GM18499 (cell line): Measurements from ENCODE around the gene SCPEP1.
"Not testable (repeated sequence)": the region's sequence is repeated elsewhere in the genome, so short reads cannot be mapped to it uniquely, and the experiment has no call there.

ENCODE experiments used
- ATAC-seq: cut with Tn5 transposase; IDR thresholded peaks from one replicate; pipeline ENCODE4 v1.9.1; 2021; ENCODE audit warnings: moderate number of reproducible peaks; ENCODE audit not compliant: insufficient read depth, unreplicated experiment

Gene SCPEP1, protein sequence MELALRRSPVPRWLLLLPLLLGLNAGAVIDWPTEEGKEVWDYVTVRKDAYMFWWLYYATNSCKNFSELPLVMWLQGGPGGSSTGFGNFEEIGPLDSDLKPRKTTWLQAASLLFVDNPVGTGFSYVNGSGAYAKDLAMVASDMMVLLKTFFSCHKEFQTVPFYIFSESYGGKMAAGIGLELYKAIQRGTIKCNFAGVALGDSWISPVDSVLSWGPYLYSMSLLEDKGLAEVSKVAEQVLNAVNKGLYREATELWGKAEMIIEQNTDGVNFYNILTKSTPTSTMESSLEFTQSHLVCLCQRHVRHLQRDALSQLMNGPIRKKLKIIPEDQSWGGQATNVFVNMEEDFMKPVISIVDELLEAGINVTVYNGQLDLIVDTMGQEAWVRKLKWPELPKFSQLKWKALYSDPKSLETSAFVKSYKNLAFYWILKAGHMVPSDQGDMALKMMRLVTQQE

DNA sequence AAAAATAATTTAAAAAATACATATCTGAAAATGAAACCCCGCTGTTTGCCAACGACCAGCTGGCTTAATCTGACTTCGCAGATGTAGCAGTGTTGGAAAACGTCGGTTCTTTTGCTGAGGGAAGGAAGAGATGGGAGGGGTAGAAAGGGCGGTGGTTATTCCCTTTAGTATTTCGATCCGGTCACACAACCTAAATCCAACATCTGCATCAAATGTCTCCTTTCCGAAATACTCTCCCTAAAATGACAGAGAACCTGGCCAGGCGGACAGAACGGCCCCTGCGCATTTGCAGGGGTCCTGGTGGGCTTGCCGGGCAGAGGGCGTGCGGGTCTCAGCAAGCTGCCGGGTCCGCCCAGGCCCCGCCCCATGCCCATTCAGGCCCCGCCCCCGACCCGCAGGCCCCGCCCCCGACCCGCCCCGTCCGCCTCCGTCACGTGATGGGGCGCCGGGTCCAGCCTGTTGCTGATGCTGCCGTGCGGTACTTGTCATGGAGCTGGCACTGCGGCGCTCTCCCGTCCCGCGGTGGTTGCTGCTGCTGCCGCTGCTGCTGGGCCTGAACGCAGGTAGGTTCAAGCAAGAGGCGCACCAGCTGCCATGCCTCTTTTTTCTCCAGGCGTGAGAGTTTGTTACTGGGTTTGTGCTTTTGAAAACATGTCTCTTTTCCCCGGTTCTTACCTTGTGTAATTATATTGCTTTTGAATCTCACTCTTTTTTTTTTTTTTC is at the start of gene SCPEP1:
TSS of gene SCPEP1 (plus strand) at position 459 of the 723 bp plus-strand sequence. CDS start at position 488, 29 bp downstream.
- ATAC-seq: no peak

DNA sequence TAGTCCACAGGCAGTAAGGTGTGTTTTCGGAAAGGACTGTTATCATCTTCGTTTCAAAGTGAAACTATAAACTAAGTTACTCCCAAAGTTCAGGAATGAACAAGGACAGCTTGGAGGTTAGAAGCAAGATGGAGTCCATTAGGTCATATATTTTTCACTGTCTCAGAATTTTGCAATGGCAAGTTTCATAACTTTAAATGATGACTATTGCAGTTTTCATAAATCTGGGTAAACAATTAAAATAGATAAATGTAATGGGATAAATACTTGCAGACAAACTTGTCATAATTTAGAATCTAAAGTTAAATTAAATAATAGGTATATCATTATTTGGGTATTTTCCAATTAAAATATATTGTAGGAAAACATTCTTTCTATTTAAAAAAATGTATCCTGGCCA is 49.3 kb upstream of the SCPEP1 start:
- ATAC-seq: no peak

DNA sequence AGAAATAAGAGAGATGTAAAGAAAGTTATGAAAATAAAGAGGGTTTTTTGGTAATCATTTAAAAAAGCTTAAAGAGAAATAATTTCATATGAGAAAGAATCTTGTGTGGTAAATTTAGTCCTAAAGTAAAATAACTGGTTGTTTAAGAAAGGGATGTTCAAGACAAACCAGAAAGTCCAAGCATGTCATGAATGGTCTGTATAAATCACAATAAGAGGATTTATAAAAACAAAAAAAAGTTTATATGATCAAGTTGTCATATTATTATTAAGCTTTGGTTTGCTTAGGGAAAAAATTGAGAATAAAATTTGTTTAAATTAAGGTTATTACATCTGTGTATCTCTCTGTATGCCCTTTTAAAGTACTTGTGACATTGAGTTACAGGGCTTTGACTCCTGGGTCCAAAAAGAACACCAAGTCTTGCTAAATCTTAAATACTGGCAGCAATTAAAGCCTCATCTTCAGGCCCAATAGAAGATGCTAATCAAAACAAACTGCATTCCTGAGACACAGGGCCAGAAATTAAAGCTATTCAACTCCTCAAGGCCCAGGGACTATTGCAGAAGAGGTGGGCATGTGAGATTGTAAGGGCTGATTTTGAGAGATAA is 48.5 kb upstream of the SCPEP1 start:
- no peak for ATAC-seq

DNA sequence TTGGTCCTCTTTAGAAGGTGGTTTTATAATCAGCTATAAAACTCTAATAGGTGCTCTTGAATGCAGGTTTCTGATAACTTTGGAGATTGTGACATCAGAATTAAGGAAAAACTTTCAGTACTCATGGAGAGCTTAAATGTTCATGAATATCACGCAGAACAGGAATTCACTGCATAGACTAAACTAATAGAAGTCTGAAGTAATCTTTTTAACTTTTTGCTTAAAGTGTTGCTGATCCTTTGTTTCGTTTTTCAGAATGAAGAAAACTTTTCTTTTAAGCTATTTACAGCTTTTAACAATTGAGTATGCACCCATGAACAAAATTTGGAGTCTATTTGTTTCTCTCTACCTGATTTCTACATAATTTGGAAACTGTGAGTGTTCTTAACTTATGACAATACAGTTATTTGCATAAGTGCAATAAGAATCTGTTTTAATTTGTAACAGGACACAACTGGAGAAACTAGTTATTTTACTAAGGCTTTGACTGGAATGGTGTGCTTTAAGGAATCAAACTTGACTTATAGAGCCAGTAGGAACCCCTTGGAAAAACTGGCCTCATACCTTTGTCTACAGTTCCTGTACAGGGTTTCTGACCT is 47.1 kb upstream of the SCPEP1 start:
- ATAC-seq: no peak

DNA sequence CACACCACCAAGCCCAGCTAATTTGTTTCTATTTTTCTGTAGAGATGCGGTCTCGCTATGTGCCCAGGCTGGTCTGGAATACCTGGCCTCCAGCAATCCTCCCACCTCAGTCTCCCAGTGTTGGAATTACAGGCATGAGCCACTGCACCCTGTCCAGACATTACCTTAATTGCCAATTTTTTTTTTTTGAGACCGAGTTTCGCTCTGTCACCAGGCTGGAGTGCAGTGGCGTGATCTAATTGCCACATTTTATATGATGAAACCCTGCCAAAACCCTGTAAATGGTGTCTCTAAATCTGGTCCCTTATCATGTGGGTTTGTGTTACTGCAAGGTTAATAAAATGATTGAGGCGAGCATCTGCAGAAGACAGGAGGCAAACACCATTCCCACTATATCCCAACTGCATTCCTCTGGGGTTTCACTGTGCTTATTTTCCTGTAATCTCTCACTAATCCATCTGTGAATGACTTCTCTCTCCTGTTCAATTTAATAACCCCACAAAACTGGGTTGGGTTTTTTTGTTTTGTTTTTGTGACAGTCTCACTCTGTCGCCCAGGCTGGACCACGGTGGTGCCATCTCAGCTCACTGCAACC is 44.7 kb upstream of the SCPEP1 start:
- ATAC-seq: no peak

DNA sequence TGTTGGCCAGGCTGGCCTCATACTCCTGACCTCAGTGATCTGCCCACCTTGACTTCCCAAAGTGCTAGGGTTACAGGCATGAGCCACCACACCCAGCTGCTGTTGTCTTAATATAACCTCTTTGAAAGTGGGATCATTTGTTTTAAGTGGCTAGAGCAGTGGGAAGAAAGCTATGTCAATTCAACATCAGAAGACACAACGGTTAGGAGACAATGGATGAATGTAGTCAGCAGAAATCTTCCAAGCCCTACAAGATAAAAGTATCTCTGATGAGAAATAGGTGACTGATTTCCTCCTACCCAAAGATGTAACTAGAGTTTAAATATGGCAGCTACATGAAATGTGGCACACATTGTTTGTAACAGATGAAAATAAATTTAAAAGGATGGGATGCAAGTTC is 44.1 kb upstream of the SCPEP1 start:
- no peak for ATAC-seq

DNA sequence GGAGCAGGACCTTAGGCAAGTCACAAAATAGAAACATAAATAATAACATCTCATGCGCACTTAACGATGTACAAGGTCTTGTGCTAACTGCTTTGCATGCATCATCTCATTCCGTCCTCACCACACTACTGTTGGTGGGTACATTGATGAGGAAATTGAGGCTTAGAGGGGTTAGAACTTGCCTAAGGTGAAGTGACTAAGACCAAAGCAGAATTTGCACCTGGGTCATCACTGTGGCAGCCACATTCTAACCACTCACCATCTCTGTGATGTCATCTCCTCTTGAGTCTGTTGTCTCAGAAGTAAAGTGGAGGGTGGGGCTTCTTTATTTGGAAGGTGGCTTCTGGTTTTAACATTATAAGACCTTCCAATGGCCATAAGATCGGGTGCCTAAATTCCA is 43.7 kb upstream of the SCPEP1 start:
- no peak for ATAC-seq

DNA sequence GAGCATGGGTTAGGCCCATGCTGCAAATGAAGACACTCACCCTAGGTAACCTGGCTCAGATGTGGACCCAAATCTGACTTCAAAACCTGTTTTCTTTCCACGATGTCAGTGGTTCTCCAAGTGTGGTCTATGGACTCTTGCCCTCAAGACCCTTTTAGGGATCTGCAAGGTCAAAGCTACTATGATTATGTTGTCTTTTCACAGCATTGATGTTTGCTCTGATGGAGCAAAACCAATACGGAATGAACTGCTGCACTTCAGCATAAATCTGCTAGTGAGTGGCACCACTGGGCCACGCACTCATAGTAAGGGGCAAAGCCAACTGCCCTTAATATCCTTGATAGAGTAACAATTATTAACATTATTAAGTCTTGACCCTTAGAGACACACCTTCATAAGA is 42.5 kb upstream of the SCPEP1 start:
- ATAC-seq: no peak

DNA sequence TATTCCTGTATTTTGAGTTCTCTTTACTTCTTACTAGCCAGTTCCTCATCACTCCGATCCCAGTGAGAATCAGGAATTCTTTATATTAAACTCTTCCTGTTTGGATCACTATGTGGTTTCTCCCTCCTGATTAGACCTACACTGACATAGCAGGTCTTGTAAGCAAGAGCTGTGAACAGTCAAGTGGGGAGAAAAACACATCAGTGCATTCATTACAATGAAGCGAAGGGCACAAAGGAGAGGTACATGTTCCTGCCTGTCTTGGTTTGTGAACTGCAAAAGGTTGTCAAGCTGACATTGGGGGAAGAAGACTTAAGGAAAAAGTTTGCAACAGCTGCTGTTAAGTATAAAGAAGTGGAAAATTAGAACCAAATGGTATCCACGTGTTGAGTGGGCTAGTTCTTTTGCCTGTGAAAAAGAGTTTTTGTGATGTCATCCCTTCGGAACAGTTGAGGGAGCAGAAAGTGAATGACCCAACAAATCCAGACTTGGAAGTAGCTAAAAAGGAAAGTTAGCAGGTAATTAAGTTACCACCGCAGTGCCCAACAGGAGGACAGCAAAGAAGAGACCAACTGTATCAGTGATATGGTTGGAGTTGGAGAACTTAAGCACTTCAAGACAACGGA is 41.1 kb upstream of the SCPEP1 start:
- no peak for ATAC-seq

DNA sequence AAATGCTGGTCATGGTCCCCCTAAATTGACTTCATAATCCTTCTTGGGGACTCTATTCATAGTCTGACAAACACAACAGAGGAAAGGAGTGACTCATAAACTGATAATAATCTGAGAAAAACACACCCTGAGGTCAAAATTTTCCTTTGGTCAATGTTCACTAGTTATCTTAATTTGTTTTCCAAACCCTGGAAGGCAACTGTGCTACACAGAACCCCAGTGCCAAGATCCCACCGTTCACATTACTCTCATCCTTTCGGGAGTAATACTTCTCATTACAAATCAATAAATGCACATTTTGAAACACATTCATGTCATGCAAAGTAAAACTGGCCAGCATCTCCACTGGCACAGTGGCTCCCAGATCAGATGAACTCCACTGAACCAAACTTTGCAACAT is 40.2 kb upstream of the SCPEP1 start:
- no peak for ATAC-seq

DNA sequence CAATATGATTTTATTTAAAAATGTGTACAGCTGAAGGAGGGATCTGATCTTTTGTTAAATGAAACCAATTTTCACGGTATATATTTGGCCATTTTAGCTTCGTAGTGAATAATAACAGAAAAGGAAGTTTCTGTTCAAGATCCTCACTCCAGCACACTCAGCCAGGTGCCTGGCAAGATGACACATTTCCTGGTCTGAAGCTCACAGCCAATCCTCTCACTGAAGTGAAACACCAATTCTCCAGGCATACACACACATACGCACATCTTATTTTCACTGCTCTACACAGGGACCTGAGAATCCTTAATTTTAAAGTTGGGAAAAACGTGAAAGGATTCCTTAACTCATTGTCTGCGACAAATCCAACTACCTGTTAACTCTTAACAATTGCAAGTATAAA is 39.7 kb upstream of the SCPEP1 start:
- ATAC-seq: not testable (repeated sequence)

DNA sequence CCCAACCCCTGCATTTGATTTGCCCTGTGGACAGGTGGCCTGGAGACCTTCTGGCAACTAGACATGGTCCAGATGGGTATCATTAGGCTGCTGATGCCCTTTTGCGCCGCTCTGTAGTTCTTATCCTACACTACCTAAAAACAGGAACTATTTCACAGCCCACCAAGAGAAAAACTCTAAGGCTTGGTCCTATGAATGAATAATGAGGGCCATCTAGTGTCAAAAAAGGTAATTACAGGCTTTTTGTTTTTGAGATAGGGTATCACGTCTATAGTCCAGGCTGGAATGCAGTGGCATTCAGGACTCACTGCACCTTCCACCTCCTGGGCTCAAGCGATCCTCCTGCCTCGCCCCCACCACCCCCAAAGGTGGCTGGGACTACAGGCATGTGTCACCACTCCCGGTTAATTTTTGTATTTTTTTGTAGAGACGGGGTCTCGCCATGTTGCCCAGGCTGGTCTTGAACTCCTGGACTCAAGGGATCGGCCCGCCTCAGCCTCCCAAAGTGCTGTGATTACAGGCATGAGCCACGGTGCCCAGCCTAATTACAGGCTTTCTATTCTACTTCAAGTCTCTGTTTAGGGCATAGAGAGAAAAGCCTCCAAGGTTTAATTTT is 38.0 kb upstream of the SCPEP1 start:
- ATAC-seq: no peak

DNA sequence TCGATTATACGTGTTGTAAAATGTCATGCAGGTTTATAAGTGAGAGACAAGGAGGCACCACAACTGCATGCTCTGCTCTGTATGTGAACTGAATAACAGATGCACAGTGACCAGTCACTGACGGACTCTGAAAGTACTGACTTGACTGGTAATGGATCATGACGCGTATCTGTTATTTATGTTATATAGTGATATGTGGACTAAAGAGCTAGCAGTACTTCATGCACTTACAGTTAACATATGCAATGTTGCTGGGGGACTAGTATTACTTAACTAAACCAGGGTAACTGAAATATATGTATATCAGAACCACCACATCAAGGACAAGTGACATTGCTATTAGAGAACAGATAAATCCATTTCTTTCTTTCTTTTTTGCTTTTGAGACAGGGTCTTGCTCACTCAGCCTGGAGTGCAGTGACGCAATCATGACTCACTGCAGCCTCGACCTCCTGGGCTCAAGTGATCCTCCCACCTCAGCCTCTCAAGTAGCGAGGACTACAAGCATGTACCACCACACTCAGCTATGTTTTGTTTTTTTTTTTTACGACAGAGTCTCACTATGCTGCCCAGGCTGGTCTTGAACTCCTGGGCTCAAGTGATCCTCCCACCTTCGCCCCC is 34.3 kb upstream of the SCPEP1 start:
- ATAC-seq: no peak

DNA sequence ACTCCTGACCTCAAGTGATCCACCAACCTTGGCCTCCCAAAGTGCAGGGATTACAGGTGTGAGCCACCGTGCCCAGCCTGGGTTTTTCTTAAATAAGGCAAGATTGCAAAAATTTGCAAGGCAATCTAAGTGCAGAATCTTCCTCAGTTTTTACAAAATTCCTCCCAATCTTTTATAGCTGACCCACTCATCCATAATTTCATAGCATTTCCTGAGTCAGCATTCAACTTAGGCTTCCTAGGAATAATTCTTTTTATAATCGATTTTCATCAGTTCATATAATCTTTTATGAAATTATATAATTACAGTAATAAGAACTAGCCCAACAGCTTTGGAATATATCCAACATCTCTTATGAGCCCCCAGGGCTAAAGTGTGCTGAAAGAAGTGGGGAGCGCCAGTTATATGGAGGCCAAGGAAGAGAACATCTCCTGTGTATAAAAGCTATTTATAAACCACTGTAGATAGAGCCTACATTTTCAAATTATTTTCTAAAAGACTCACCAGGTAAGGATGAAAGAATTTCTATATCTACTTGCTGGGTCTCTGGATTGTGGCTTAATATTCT is 31.9 kb upstream of the SCPEP1 start:
- no peak for ATAC-seq

DNA sequence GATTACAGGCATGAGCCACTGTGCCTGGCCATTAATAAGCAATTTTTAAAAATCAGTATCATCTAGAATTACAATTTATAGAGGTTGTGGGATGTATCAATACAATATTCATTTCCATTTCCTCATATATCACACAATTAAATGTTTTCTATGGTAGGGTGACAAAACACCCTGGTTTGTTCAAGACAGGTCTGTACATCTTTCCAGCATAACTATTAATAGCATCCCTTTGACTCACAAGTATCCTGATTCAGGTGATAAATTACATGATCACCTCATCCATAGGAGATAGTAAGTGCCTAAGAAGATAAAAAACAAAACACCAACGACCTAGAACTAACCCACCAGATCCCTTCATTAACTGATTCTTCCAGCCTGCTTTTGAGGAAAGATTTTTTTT is 30.2 kb upstream of the SCPEP1 start:
- ATAC-seq: no peak

DNA sequence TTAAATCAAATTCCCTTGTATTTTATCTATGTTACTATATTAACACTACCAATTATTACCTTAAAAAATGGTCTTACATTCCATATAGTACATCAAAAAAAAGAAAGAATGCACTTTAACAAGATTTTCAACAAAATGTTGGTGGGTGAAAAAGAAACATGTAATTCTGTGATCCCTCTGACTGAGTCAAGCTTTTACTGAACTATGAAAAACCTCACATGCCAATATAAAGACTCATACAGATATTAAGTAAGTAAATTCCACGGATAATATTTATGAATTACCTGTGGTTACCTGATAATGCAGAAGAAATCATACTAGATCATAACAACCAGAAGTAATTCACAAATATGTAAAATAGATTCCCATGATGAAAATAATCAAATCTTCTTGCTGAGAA is 29.4 kb upstream of the SCPEP1 start:
- no peak for ATAC-seq

DNA sequence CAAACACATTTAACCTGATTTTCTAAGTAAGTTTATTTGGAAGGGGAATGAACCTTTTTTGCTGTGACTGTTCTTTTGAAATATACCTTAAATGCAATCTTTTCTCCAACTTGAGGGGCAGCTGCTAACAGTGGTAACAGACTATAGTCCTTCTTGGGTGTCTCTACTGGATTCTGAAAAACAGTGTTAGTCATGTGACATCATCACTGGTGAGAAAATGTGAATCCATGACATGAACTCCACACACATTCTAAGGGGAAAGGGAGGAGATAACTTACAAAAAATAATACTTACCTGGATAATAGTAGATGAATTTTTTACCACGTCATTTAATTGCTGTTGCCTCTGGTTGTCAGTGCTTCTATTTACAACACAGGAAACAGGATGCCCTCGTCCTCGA is 28.3 kb upstream of the SCPEP1 start:
- ATAC-seq: no peak

DNA sequence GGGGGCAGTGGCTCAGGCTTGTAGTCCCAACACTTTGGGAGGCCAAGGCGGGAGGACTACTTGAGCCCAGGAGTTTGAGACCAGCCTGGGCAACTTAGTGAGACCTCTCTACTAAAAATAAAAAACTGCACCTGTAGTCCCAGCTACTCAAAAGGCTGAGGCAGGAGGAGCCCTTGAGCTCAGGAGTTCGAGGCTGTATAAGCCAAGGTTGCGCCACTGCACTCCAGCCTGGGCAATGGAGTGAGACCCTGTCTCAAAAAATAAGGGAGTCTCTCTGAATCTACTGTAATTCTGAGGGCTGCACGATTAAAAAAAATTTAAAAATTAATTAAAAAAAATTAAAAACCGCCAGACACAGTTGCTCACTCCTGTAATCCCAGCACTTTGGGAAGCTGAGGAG is 20.9 kb upstream of the SCPEP1 start:
- no peak for ATAC-seq
